H1 (cell line): ENCODE results near the gene MVP. TPM values are rescaled to one million over a fixed set of nuclear protein-coding genes. Genes with fewer than 3 reads are reported as not detected.

Experiments used
- CTCF ChIA-PET: fragments of 300-600 bp; sonication (Branson Sonifier 250); formaldehyde crosslinking; loops from one replicate; lab custom pipeline; 2021; ENCODE audit not compliant: partially characterized antibody; lab: Charles Lee
- POLR2A ChIA-PET: fragments of 300-600 bp; sonication (Branson Sonifier 250); formaldehyde crosslinking; loops from one replicate; lab custom pipeline; 2021; ENCODE audit warnings: inconsistent platforms; ENCODE audit not compliant: partially characterized antibody; lab: Charles Lee
- DNase-seq, 2 experiments: peaks; one replicate each; pipeline versions ENCODE4 v3.0.0 to v3.0.0-alpha.2; 2010 to 2022; ENCODE audit warnings: low spot score in 2 of 2, low read depth in 1 of 2, mixed read lengths in 1 of 2
- FAIRE-seq: peaks from 2 replicates; lab custom pipeline; 2011; peaks lifted over from hg19 to GRCh38; lab: Jason Lieb, UNC
- H2AFZ ChIP-seq: 2 replicates; pipeline ENCODE4 v1.8.1; 2012; ENCODE audit warnings: low read length, inconsistent platforms
- H2AK5ac ChIP-seq: 2 replicates; pipeline ENCODE4 v1.6.1; 2013; ENCODE audit warnings: low read depth, low read length
- H2BK120ac ChIP-seq: replicated peaks from 2 replicates; pipeline ENCODE3; 2013; ENCODE audit warnings: low read depth, low read length, inconsistent platforms
- H2BK12ac ChIP-seq: 2 replicates; pipeline ENCODE4 v1.6.1; 2013; ENCODE audit warnings: low read depth, low read length
- H2BK15ac ChIP-seq: 2 replicates; pipeline ENCODE4 v1.6.1; 2013; ENCODE audit warnings: low read length
- H2BK20ac ChIP-seq: 2 replicates; pipeline ENCODE4 v1.6.1; 2013; ENCODE audit warnings: low read length
- H2BK5ac ChIP-seq: 2 replicates; pipeline ENCODE4 v1.6.1; 2013; ENCODE audit warnings: low read depth, low read length
- H3K14ac ChIP-seq: 2 replicates; pipeline ENCODE4 v1.6.1; 2013; ENCODE audit warnings: inconsistent platforms; ENCODE audit not compliant: insufficient read length
- H3K18ac ChIP-seq: 2 replicates; pipeline ENCODE4 v1.6.1; 2013; ENCODE audit warnings: low read length; ENCODE audit errors: extremely low read depth
- H3K23ac ChIP-seq: 2 replicates; pipeline ENCODE4 v1.6.1; 2013; ENCODE audit warnings: inconsistent platforms; ENCODE audit not compliant: insufficient read length
- H3K23me2 ChIP-seq: 2 replicates; pipeline ENCODE4 v1.6.1; 2013; ENCODE audit warnings: low read depth, low read length
- H3K27ac ChIP-seq: 2 replicates; pipeline ENCODE4 v1.6.1; 2011; ENCODE audit warnings: low read depth, low read length, inconsistent platforms
- H3K27me3 ChIP-seq, 4 experiments: replicated peaks in 1 of 4; 1 replicate in 1 of 4; 2 replicates in 3 of 4; pipeline versions ENCODE4 v1.6.1 to v1.8.1; 2011 to 2013; ENCODE audit warnings: low read length in 3 of 4, mild to moderate bottlenecking in 3 of 4, inconsistent platforms in 2 of 4, mixed read lengths in 2 of 4, moderate library complexity in 1 of 4; ENCODE audit not compliant: control insufficient read depth in 3 of 4, insufficient read depth in 3 of 4; ENCODE audit errors: extremely low read depth in 1 of 4
- H3K36me3 ChIP-seq, 4 experiments: 2 replicates each; pipeline versions ENCODE4 v1.6.1 to v1.8.1; 2011 to 2013; ENCODE audit warnings: mild to moderate bottlenecking in 4 of 4, low read length in 3 of 4, moderate library complexity in 2 of 4, control low read depth in 1 of 4, inconsistent platforms in 1 of 4; ENCODE audit not compliant: insufficient read depth in 4 of 4, control insufficient read depth in 2 of 4
- H3K4ac ChIP-seq: replicated peaks from 2 replicates; pipeline ENCODE3; 2013; ENCODE audit warnings: low read length, low read depth, mixed read lengths, inconsistent platforms; ENCODE audit not compliant: insufficient read length
- H3K4me1 ChIP-seq, 4 experiments: replicated peaks in 1 of 4; 1 replicate in 1 of 4; 2 replicates in 3 of 4; pipeline versions ENCODE4 v1.6.1 to v1.8.1; 2011 to 2013; ENCODE audit warnings: low read length in 3 of 4, inconsistent platforms in 2 of 4, mixed read lengths in 1 of 4; ENCODE audit not compliant: insufficient read depth in 4 of 4, control insufficient read depth in 3 of 4
- H3K4me2 ChIP-seq, 2 experiments: 2 replicates each; pipeline versions ENCODE4 v1.6.1 to v1.8.1; 2011 to 2013; ENCODE audit warnings: low read depth in 2 of 2, low read length in 2 of 2, control low read depth in 1 of 2, inconsistent platforms in 1 of 2, mild to moderate bottlenecking in 1 of 2; ENCODE audit not compliant: insufficient read depth in 1 of 2
- H3K4me3 ChIP-seq, 4 experiments: fragments of 200-600, 300-600 bp in 1 of 4; sonication (generic), shearing (Covaris generic), sonication (Bioruptor Twin) in 1 of 4; 2 replicates each; pipeline versions ENCODE4 v1.5.1 to v1.8.1; 2011 to 2016; ENCODE audit warnings: low read length in 4 of 4, low read depth in 3 of 4, control low read depth in 2 of 4, inconsistent platforms in 2 of 4, mild to moderate bottlenecking in 2 of 4, mixed read lengths in 1 of 4, moderate library complexity in 1 of 4; ENCODE audit not compliant: insufficient read depth in 2 of 4; ENCODE audit errors: extremely low read depth in 1 of 4
- H3K56ac ChIP-seq: replicated peaks from 2 replicates; pipeline ENCODE3; 2013; ENCODE audit warnings: low read depth, mild to moderate bottlenecking, mixed read lengths, low read length, inconsistent platforms; ENCODE audit not compliant: insufficient read length
- H3K79me1 ChIP-seq: 2 replicates; pipeline ENCODE4 v1.6.1; 2013; ENCODE audit warnings: low read depth, low read length, control low read depth
- H3K79me2 ChIP-seq, 2 experiments: 2 replicates each; pipeline versions ENCODE4 v1.6.1 to v1.8.1; 2012 to 2013; ENCODE audit warnings: low read length in 2 of 2, mild to moderate bottlenecking in 2 of 2, inconsistent platforms in 1 of 2; ENCODE audit not compliant: insufficient read depth in 2 of 2, control insufficient read depth in 1 of 2
- H3K9ac ChIP-seq, 4 experiments: replicated peaks in 1 of 4; 1 replicate in 1 of 4; 2 replicates in 3 of 4; pipeline versions ENCODE4 v1.6.1 to v1.8.1; 2011 to 2013; ENCODE audit warnings: low read depth in 3 of 4, low read length in 3 of 4, control low read depth in 2 of 4, mild to moderate bottlenecking in 2 of 4, moderate library complexity in 2 of 4, inconsistent platforms in 1 of 4; ENCODE audit errors: extremely low read depth in 1 of 4
- H3K9me3 ChIP-seq, 2 experiments: 2 replicates each; pipeline versions ENCODE4 v1.6.1 to v1.8.1; 2012 to 2013; ENCODE audit warnings: mild to moderate bottlenecking in 2 of 2, moderate library complexity in 2 of 2, control low read depth in 1 of 2, inconsistent platforms in 1 of 2, low read depth in 1 of 2, low read length in 1 of 2, mixed read lengths in 1 of 2; ENCODE audit not compliant: insufficient read depth in 2 of 2
- H4K20me1 ChIP-seq, 2 experiments: replicated peaks in 1 of 2; 2 replicates each; pipeline versions ENCODE3 to v1.8.1; 2011 to 2013; ENCODE audit warnings: inconsistent platforms in 2 of 2, low read length in 2 of 2, mild to moderate bottlenecking in 1 of 2; ENCODE audit not compliant: insufficient read depth in 2 of 2, control insufficient read depth in 1 of 2
- H4K5ac ChIP-seq: 2 replicates; pipeline ENCODE4 v1.6.1; 2013; ENCODE audit warnings: low read length, low read depth, mixed read lengths, inconsistent platforms; ENCODE audit not compliant: insufficient read length
- H4K8ac ChIP-seq: 2 replicates; pipeline ENCODE4 v1.8.0; 2013; ENCODE audit warnings: mild to moderate bottlenecking, moderate library complexity, low read length, inconsistent platforms; ENCODE audit not compliant: insufficient read depth; ENCODE audit errors: extremely low read depth
- H4K91ac ChIP-seq: replicated peaks from 2 replicates; pipeline ENCODE3; 2013; ENCODE audit warnings: low read length, mixed read lengths, inconsistent platforms; ENCODE audit not compliant: insufficient read length
- CBX5 ChIP-seq: fragments of 300-800, 300-1000 bp; sonication (generic); IDR thresholded peaks from 2 replicates; pipeline ENCODE4 v1.7.1; 2016; ENCODE audit warnings: antibody characterized with exemption, low read length, low read depth
- WGBS, 2 experiments: shearing (Covaris generic) in 1 of 2; methylation state at CpG; one replicate each; pipeline versions ENCODE4 v1.1.6 to v1.1.7; 2013 to 2015; ENCODE audit warnings: low lambda C conversion rate in 2 of 2, mixed read lengths in 2 of 2, inconsistent platforms in 1 of 2, low coverage in 1 of 2, missing lambda C conversion rate in 1 of 2; ENCODE audit not compliant: insufficient replicate concordance in 2 of 2, insufficient coverage in 1 of 2, insufficient read length in 1 of 2; ENCODE audit errors: extremely low coverage in 1 of 2, missing lambda C conversion rate in 1 of 2; 5-methylcytosine and 5-hydroxymethylcytosine counted together
- polyA plus RNA-seq, 7 experiments: library from polyadenylated mRNA; depleted of rRNA in 3 of 7; stranded (reverse) in 5 of 7; unstranded in 2 of 7; fragments of >200 nt in 5 of 7; fragments of 200-250 nt in 2 of 7; gene quantifications; 1 replicate in 5 of 7; 2 replicates in 1 of 7; 4 replicates in 1 of 7; pipeline versions ENCODE4 v1.2.1 to v1.2.3, GENCODE V29; 2011 to 2013; ENCODE audit warnings: missing spikeins in 2 of 7, mixed read lengths in 2 of 7
- total RNA-seq: library from RNA; stranded (reverse); fragmentation: NEBNext Ultra II Directional; extraction: Animal tissue kit (Norgen Biotek cat#: 25700); gene quantifications from 2 replicates; pipeline ENCODE4 v1.2.1, GENCODE V29; 2021

Gene MVP
- total and polyA plus RNA-seq, 2 of the 8 experiments (the other 6 are each of a cell fraction or from before 2014, with no cell fraction given): 1.9 TPM

GRCh38 chr16:29836623-29837022, 16.4 kb downstream of the MVP start:
- Histone ChIP-seq H4K91ac (no peak overlapping the region), H3K27ac (no peak overlapping the region), H2AK5ac (no peak overlapping the region), H3K9ac (no peak overlapping the region; a peak in 1 of 7 replicates), H3K9me3 (no peaks in the 10 kb centered on the region), H2BK5ac (no peak overlapping the region), H3K4me2 (no peak overlapping the region), H3K56ac (no peak overlapping the region), H3K79me1 (no peaks in the 10 kb centered on the region), H4K8ac (0 out of 2 replicates have a peak overlapping the region, but pooled peaks have one; percentile 85), H3K4me1 (peaks cover 0 to 2% (median 0%) of the 10 kb centered on the region in 4 experiments; a peak in 1 of 7 replicates), H2BK20ac (no peak overlapping the region), H3K23me2 (no peaks in the 10 kb centered on the region), H3K4ac (no peak overlapping the region), H2BK120ac (no peak overlapping the region), H3K23ac (no peak overlapping the region), H2AFZ (no peak overlapping the region), H4K20me1 (no peaks in the 10 kb centered on the region), H2BK12ac (no peak overlapping the region), H3K14ac (no peak overlapping the region), H3K18ac (no peak overlapping the region), H2BK15ac (no peak overlapping the region), H3K79me2 (no peaks in the 10 kb centered on the region), H3K36me3 (no peaks in the 10 kb centered on the region), H3K4me3 (no peak overlapping the region), H4K5ac (no peak overlapping the region), H3K27me3 (no peaks in the 10 kb centered on the region)
- FAIRE-seq: no peak
- WGBS, 2 experiments: 86% methylated on average over 15 of the region's 15 CpGs; no CpG with 5 or more reads in 1 of the 2 experiments
- ChIA-PET CTCF (interaction anchor here (0.9 to 3.6 kb wide), 2 partner anchors 11 to 25 kb away, joined by 4 to 27 read pairs; no protein-coding TSS in a partner anchor), POLR2A (interaction anchor here (0.9 to 1.5 kb wide), 3 partner anchors 9 to 14 kb away, joined by 3 to 6 read pairs (median 4); no protein-coding TSS in a partner anchor)
- no peak for TF ChIP-seq CBX5
- DNase-seq: no peak
